Measurements from ENCODE around the gene TTF1.

TTF1 gene

GRCh38 chr9:132406554-132407122, at the start of gene TTF1:
Gene TTF1 (minus strand): TSS chr9:132406840. CDS start chr9:132402821, 4,019 bp downstream.
- peak; percentile 92 for DNase-seq

GRCh38 chr9:132456241-132456640, 49.6 kb upstream of the TTF1 start:
- DNase-seq = no peak

- DNase-seq = no peak
Measured at GRCh38 chr9:132451276-132451675, 44.6 kb upstream of the TTF1 start.

GRCh38 chr9:132447902-132448301, 41.3 kb upstream of the TTF1 start:
- no peak for DNase-seq

GRCh38 chr9:132447346-132447745, 40.7 kb upstream of the TTF1 start:
- peak; percentile 82 for DNase-seq

- no peak for DNase-seq
Measured at GRCh38 chr9:132446887-132447286, 40.2 kb upstream of the TTF1 start.

- no peak for DNase-seq
Measured at GRCh38 chr9:132443951-132444607, 37.4 kb upstream of the TTF1 start.

GRCh38 chr9:132441404-132441803, 34.8 kb upstream of the TTF1 start:
- DNase-seq = no peak

- no peak for DNase-seq
Measured at GRCh38 chr9:132440735-132441134, 34.1 kb upstream of the TTF1 start.

- DNase-seq = no peak
Measured at GRCh38 chr9:132439153-132439552, 32.5 kb upstream of the TTF1 start.

GRCh38 chr9:132434881-132435280, 28.2 kb upstream of the TTF1 start:
- DNase-seq = no peak

GRCh38 chr9:132430998-132431397, 24.4 kb upstream of the TTF1 start:
- DNase-seq = no peak

- no peak for DNase-seq
Measured at GRCh38 chr9:132426639-132427414, 20.2 kb upstream of the TTF1 start.

- no peak for DNase-seq
Measured at GRCh38 chr9:132425675-132426062, 19.0 kb upstream of the TTF1 start.

- no peak for DNase-seq
Measured at GRCh38 chr9:132424857-132425674, 18.4 kb upstream of the TTF1 start.

GRCh38 chr9:132423503-132423902, 16.9 kb upstream of the TTF1 start:
- no peak for DNase-seq

- DNase-seq = no peak
Measured at GRCh38 chr9:132422574-132422973, 15.9 kb upstream of the TTF1 start.

GRCh38 chr9:132418726-132419363, 12.2 kb upstream of the TTF1 start:
- DNase-seq = no peak

- DNase-seq = no peak
Measured at GRCh38 chr9:132415181-132415580, 8.5 kb upstream of the TTF1 start.

GRCh38 chr9:132414731-132415130, 8.1 kb upstream of the TTF1 start:
- DNase-seq = no peak

- DNase-seq = no peak
Measured at GRCh38 chr9:132413926-132414325, 7.3 kb upstream of the TTF1 start.

- DNase-seq = peak; percentile 79
Measured at GRCh38 chr9:132412089-132412488, 5.4 kb upstream of the TTF1 start.

- peak; percentile 76 for DNase-seq
Measured at GRCh38 chr9:132411091-132411508, 4.5 kb upstream of the TTF1 start.
